ENCODE measurements around the gene ANKRD55.
A peak's percentile ranks its signal among the peaks of the same experiment; 100 is the strongest.
"Not testable (repeated sequence)": the region's sequence is repeated elsewhere in the genome, so short reads cannot be mapped to it uniquely, and the experiment has no call there.

ANKRD55 gene

GRCh38 chr5:56144211-56144610, 88.9 kb downstream of the ANKRD55 start:
- DNase-seq (ENCODE audit: low spot score): no peak

GRCh38 chr5:56143373-56143714, 89.8 kb downstream of the ANKRD55 start:
- no peak for DNase-seq (ENCODE audit: low spot score)

- DNase-seq (ENCODE audit: low spot score): no peak
Observed at GRCh38 chr5:56142614-56143372, 90.3 kb downstream of the ANKRD55 start.

GRCh38 chr5:56142233-56142613, 90.9 kb downstream of the ANKRD55 start:
- no peak for DNase-seq (ENCODE audit: low spot score)

GRCh38 chr5:56140073-56140472, 93.1 kb downstream of the ANKRD55 start:
- DNase-seq (ENCODE audit: low spot score): no peak

- DNase-seq (ENCODE audit: low spot score): no peak
Observed at GRCh38 chr5:56130664-56131063, 102.5 kb downstream of the ANKRD55 start.

- peak; percentile 11 for DNase-seq (ENCODE audit: low spot score)
Observed at GRCh38 chr5:56129288-56129687, 103.8 kb downstream of the ANKRD55 start.

GRCh38 chr5:56128113-56128512, 105.0 kb downstream of the ANKRD55 start:
- DNase-seq (ENCODE audit: low spot score): peak; percentile 39

GRCh38 chr5:56126487-56127179, 106.5 kb downstream of the ANKRD55 start:
- DNase-seq (ENCODE audit: low spot score): no peak

- no peak for DNase-seq (ENCODE audit: low spot score)
Observed at GRCh38 chr5:56123531-56124243, 109.4 kb downstream of the ANKRD55 start.

- not testable (repeated sequence) for DNase-seq (ENCODE audit: low spot score)
Observed at GRCh38 chr5:56122360-56122985, 110.7 kb downstream of the ANKRD55 start.

- no peak for DNase-seq (ENCODE audit: low spot score)
Observed at GRCh38 chr5:56119050-56119449, 114.1 kb downstream of the ANKRD55 start.

GRCh38 chr5:56116599-56117141, 116.5 kb downstream of the ANKRD55 start:
- DNase-seq (ENCODE audit: low spot score): no peak

- DNase-seq (ENCODE audit: low spot score): no peak
Observed at GRCh38 chr5:56115589-56115988, 117.5 kb downstream of the ANKRD55 start.

GRCh38 chr5:56112526-56113121, 120.5 kb downstream of the ANKRD55 start:
- DNase-seq (ENCODE audit: low spot score): no peak

GRCh38 chr5:56111404-56111781, 121.7 kb downstream of the ANKRD55 start:
- no peak for DNase-seq (ENCODE audit: low spot score)

- no peak for DNase-seq (ENCODE audit: low spot score)
Observed at GRCh38 chr5:56110646-56111403, 122.3 kb downstream of the ANKRD55 start.

GRCh38 chr5:56108246-56108645, 124.9 kb downstream of the ANKRD55 start:
- DNase-seq (ENCODE audit: low spot score): no peak

GRCh38 chr5:56106837-56107236, 126.3 kb downstream of the ANKRD55 start:
- no peak for DNase-seq (ENCODE audit: low spot score)

- DNase-seq (ENCODE audit: low spot score): no peak
Observed at GRCh38 chr5:56105511-56106291, 127.4 kb downstream of the ANKRD55 start.

Data from activated CD4-positive, alpha-beta T cell treated with anti-CD3 and anti-CD28 coated beads, Interleukin-2, Interleukin-4, amounts not matched to agents 100 ng/mL and 50 ng/mL, durations not matched to agents 16 hours and 8 hours (primary cell).